NCI-H1930 (cell line): ENCODE data around the gene PUS1.
"Not testable (repeated sequence)": the region's sequence is repeated elsewhere in the genome, so short reads cannot be mapped to it uniquely, and the experiment has no call there.

Source experiments
- DNase-seq, 2 experiments: peaks; one replicate each; lab custom pipeline; 2025; lab: John Stamatoyannopoulos, UW

PUS1 gene

DNA sequence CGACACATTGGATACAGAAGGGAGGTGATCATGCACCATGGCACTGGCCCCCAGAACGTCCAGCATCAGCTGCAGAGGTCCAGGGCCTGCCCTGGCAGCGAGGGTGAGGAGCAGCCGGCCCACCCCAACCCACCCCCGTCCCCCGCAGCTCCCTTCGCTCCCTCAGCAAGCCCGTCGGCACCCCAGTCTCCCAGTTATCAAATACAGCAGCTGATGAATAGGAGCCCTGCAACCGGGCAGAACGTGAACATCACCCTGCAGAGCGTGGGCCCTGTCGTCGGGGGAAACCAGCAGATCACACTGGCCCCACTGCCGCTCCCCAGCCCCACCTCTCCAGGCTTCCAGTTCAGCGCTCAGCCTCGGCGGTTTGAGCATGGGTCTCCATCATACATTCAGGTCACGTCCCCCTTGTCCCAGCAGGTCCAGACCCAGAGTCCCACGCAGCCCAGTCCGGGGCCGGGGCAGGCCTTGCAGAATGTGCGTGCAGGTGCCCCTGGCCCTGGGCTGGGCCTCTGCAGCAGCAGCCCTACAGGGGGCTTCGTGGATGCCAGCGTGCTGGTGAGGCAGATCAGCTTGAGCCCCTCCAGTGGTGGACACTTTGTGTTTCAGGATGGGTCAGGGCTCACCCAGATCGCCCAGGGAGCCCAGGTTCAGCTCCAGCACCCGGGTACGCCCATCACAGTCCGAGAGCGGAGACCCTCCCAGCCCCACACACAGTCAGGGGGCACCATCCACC, 31.7 kb downstream of the PUS1 start:
- not testable (repeated sequence) for DNase-seq

DNA sequence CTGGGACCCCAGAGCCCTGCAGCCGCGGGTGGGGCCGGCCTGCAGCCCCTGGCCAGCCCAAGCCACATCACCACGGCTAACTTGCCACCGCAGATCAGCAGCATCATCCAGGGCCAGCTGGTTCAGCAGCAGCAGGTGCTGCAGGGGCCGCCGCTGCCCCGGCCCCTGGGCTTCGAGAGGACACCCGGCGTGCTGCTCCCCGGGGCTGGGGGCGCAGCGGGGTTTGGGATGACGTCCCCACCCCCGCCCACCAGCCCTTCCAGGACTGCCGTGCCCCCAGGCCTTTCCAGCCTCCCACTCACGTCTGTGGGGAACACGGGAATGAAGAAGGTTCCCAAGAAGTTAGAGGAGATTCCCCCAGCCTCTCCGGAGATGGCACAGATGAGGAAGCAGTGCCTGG, 32.3 kb downstream of the PUS1 start:
- not testable (repeated sequence) for DNase-seq

GRCh38 chr12:131962069-131962468, 33.0 kb downstream of the PUS1 start:
- no peak for DNase-seq

DNA sequence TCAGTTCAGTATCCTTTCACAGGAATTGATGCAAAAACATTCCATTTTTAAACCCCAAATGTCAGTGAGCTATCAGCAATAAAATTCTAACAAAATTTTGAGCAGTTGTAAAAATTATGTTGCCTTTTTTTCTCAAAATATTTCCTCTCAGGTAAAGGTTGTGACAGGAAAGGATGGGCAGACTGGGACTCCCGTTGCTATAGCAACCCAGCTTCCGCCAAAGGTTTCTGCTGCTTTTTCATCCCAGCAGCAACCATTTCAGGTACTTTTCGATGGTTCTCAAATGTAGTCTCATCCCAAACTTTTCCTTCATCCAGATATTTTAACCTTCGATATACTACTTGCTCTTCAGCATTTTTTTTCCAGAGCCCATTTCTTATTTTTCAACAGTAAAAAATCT, 34.3 kb downstream of the PUS1 start:
- no peak for DNase-seq

DNA sequence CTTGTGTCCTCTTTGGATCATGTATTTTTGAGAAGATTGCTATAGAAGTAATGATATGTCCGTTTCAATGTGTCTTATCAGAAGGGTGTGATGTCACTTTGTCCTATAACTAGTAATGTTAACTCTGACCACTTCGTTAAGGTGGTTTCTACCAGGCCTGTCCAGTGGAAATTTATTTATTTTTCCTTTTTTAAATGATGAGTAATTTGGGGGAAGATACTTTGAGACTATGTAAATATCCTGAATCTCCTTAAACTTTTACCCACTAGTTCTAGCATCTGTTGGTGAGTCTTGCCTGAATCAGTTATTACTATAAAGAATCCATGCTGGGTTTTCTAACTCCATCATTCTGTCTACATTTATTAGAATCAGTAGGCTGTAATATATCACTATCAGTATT, 36.0 kb downstream of the PUS1 start:
- no peak for DNase-seq

- no peak for DNase-seq
Measured at GRCh38 chr12:131971226-131971625, 42.1 kb downstream of the PUS1 start.

GRCh38 chr12:131975228-131975627, 46.2 kb downstream of the PUS1 start:
- no peak for DNase-seq

- DNase-seq = no peak
Measured at GRCh38 chr12:131979606-131980005, 50.5 kb downstream of the PUS1 start.

DNA sequence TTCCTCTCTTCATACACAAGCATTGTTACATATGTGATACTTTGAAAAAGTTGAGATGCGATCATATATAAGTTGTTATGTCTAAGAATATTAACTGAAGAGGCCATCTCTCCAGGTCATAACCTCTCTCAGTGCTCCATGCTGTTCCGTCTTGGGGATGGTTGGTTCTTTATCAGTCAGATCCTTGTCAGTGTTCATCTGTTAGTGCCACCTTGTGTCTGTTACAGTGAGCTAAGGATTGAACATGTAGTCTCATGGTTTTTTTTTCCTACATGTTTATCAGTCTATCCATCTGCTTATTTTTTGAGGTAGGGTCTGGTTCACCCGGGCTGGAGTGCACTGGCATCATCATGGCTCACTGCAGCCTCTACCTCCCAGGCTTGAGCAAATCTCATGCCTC, 51.2 kb downstream of the PUS1 start:
- DNase-seq = no peak

DNA sequence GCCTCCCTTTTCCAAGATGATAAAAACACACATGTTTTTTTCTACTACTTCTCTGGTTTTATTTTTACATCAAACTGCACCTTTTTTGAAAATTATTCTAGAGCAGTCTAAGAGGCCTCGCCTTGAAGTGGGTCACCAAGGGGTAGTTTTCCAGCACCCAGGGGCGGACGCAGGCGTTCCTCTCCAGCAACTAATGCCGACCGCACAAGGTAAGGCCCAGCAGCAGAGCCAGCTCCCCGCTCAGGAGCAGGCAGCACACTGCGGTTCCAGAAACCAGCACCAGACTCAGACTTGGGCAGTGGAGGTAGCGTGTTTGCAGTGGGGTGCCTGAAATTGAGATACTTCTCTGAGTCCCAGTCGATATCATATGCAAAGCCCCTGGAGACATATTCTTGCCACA, 52.3 kb downstream of the PUS1 start:
- DNase-seq = no peak

- DNase-seq = no peak
Measured at GRCh38 chr12:131982041-131982440, 53.0 kb downstream of the PUS1 start.

GRCh38 chr12:131983026-131983425, 54.0 kb downstream of the PUS1 start:
- DNase-seq = no peak

DNA sequence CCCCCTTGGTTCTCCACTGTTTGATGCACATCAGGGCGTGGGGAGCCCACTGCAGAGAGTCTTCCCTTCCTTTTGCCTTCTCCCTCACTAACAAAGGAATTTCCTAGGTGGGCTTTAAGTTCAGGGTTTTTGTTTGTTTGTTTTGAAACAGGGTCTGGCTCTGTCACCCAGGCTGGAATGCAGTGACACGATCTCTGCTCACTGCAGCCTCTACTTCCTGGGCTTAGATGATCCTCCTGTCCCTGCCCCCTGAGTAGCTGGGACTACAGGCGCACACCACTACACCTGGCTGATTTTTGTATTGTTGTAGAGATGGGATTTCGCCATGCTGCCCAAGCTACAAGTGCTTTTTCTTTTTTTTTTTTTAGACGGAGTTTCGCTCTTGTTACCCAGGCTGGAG, 54.5 kb downstream of the PUS1 start:
- no peak for DNase-seq

- no peak for DNase-seq
Measured at GRCh38 chr12:131984334-131984733, 55.3 kb downstream of the PUS1 start.

GRCh38 chr12:131985510-131985875, 56.4 kb downstream of the PUS1 start:
- not testable (repeated sequence) for DNase-seq

DNA sequence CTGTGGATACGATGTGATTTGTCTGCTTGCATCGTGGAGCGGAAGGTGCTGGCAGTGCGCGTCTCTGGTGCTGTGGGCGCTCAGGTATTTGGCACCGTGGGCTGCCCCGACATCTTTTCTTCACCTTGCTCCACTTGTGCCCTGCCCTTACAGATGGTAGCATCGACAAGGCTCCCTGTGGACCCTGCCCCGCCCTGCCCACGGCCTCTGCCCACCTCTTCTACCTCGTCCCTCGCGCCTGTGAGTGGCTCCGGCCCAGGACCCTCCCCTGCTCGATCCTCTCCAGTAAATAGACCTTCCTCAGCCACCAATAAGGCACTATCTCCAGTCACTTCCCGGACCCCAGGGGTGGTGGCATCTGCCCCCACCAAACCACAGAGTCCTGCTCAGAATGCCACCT, 57.3 kb downstream of the PUS1 start:
- DNase-seq = no peak

GRCh38 chr12:131986910-131987309, 57.8 kb downstream of the PUS1 start:
- no peak for DNase-seq

GRCh38 chr12:131987552-131987951, 58.5 kb downstream of the PUS1 start:
- no peak for DNase-seq

DNA sequence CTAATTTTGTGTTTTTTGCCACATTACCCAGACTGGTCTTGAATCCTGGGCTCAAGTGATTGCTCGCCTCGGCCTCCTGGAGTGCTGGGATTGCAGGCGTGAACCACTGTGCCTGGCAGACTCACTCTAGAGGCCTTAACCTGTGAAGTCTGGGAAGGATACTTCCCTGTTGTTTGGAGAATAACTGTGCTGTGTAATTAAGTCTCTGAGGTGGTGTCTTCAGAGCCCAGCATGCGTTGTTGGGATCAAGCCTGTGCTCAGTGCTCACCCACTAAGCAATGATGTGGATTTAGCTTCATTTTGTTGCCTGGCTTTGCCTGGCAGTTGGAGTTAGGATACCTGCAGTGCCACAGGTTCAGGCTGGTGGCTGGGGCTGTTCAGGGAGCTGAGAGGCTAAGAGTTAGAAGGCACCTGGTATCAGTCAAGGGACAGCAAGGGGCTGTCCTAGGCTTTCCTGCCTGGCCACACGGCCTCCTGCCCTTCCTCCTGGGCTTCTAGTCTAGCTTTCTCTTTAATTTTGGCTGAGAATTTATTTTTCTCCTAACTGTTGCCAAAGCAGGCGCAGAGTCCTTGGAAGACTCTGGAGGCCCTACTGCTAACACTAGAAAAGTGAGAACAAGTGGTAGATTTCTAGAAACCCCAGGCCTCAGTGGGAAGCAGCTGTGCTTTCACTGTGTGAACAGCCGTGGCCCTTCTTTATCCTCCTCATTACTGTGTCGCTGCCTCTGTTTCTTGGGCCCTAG, 59.1 kb downstream of the PUS1 start:
- no peak for DNase-seq

DNA sequence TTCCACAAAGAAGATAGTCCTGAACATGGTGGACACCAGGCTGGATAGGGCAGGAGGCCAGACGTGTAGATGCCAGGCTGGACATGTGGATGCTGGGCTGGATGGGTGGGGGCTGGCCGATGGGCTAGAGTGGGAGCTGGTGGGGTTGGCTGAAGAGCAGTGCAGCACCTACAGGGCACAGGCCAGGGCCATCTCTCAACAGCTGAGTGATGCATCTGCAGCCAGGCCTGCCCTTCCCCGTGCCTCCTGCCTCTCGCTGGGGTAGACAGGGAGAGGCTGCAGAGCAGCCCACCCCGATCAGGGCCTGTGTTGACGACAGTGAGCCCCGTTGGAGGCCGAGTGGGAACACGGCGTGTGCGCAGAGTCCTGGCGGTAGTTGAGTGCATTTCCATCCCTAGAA, 59.9 kb downstream of the PUS1 start:
- DNase-seq = no peak

DNA sequence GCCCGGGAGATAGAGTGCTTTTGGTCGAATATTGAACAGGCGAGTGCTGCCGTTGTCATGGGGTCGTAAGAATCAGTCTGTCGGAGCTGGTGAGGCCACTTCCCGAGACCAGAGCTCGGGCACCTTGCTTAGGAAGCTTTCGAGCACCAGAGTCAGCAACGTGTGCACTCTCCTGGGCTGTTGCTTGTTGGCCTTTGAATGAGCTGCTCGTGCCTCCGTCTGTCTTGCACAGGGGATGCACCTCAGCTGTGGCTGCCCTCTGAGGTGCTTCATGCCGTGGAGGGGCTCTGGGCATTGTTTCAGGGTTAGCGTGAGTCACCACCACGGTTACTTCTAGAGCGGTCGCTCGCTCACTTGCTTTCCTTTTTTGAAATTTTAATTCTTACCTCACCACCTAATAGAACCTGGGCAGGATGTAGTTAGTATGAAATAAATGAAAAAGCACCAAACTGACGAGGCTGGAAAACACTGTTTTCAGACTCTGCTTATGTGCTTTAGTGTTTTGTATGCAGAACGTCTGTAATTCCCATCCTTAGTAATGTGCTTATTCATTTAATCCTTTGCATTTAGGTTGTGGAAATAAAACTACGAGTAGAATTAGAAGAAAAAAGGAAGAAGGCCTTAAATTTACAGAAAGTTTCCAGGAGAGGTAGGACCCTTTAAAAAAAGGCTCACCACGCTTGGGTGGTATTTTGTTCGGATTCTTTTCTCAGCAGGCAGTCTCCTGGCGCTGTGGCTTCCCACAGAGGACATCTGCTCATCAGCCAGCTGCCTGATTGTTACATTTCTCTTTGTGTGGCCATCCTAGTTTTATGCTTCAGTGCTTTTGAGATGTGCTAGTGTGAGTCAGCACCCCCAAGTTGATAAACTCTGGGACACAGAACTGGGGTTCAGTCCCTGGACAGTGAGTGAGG, 61.2 kb downstream of the PUS1 start:
- DNase-seq = no peak

GRCh38 chr12:131990980-131991305, 61.9 kb downstream of the PUS1 start:
- no peak for DNase-seq
